ENCODE data around the gene ATP13A1.
"Not testable (repeated sequence)": the region's sequence is repeated elsewhere in the genome, so short reads cannot be mapped to it uniquely, and the experiment has no call there.

Gene ATP13A1

DNA sequence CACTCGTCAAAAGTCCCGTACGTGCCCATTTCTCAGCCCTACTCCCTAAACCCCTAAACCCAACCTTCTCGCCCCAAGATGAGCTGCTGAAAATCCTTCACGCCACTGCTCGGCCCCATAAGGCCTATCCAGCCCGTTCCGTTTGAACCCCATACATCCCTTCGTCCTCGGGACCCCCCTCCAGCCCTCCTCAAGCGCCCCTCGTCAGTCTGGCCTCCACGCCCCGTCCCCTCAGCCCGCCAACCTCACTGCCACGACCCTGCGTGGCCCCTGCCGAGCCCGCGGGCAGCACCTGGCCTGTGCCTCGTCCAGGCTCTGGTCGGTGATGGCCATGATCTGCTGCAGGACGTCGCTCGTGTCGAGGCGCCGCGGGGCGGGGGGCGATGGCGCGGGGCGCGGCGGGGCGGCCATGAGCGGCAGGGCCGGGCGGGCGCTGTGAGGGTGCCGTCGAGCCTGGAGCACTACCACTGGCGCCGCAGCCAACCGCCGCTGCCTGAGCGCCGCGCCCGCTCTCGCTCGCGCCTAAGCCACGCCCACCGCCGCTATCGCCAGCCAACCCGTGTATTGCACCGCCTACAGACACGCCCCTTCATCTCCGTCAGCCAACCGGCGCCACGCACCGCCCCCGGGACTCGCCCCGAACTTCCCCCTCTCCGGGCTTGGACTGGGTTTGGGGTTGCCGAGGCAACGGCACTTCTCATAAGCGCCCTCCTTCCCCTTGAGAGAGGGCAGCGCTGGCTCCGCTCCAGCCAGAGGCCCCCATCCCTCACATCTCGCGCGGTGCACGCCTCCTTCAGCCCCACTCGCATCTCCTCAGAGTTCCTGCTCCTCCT is 45.0 kb downstream of the ATP13A1 start, which contains the start of gene PBX4:
Gene PBX4, minus strand, starts transcription at position 469 of the 833 bp plus-strand sequence. Its CDS starts 58 bp downstream, at position 411.
- DNase-seq, result peak; percentile 99

DNA sequence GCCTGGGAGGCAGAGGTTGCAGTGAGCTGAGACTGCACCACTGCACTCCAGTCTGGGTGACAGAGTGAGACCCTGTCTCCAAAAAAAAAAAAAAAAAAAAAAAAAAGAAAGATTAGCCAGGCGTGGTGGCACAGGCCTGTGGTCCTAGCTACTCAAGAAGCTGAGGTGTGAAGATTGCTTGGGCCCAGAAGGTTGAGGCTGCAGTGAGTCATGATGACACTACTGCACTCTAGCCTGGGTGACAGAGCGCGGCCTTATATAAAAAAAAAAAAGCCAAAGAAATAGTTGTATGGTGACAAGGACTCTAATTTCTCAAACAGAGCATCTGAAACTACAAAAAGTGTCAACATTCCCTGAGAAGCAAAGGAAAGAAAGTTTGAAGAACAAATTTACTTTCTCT is 48.4 kb downstream of the ATP13A1 start:
- no peak for DNase-seq

DNA sequence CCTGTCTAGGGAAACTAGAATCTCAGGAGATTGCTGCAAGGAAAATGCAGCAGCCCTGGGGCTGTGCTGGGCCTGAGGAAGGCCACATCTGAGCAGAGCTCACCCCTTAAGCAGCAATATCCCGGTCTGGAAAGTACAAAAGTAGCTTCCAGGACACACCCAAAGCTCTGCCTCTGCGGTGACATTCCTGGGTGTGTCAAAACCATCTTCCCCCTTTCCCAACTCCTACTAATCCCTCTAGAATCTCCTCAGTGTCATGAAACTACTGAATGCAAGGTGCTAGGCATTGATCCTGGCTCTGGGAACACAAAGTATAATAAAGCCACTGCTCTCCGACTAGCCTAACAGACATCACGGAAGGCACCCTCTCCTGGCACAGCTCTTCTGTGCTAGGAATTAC is 50.0 kb downstream of the ATP13A1 start:
- DNase-seq, result no peak

DNA sequence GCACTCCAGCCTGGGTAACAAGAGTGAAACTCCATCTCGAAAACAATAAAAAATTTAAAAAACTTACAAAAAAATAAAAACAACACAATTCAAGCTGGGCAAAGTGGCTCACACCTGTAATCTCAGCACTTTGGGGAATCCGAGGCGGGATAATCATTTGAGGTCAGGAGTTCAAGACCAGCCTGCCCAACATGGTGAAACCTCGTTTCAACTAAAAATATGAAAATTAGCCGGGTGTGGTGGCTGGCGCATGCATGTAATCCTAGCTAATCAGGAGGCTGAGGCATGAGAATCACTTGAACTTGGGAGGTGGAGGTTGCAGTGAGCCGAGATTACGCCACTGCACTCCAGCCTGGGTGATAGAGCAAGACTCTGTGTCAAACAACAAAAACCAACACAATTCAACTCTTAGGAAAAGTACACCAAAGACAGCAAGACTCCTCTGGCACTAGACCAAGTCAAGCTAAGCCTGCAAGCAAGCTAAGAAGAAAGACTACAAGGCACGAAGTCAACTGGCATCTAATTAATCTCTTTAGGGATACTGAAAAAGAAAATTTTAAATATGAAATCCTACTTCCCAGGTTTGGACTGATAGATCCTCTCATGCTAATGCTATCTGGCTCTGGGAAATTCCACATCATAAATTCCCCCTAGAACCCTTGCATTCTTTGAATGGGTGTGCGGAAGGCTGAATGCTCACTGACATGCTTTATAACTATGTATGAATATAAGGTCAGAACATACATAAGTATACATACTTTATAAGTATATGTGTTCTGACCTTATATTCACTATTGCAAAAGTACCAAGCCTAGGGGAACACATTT is 52.9 kb downstream of the ATP13A1 start:
- no peak for DNase-seq

DNA sequence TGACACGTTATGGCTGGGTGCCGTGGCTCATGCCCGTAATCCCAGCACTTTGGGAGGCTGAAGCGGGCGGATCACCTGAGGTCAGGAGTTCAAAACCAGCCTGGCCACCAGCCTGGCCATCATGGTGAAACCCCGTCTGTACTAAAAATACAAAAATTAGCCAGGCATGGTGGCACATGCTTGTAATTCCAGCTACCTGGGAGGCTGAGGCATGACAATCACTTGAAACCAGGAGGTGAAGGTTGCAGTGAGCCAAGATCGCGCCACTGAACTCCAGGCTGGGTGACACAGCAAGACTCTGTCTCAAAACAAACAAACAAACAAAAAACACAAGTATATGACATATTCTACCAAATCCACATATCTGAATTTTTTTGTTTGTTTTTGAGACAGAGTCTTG is 56.8 kb downstream of the ATP13A1 start:
- not testable (repeated sequence) for DNase-seq

DNA sequence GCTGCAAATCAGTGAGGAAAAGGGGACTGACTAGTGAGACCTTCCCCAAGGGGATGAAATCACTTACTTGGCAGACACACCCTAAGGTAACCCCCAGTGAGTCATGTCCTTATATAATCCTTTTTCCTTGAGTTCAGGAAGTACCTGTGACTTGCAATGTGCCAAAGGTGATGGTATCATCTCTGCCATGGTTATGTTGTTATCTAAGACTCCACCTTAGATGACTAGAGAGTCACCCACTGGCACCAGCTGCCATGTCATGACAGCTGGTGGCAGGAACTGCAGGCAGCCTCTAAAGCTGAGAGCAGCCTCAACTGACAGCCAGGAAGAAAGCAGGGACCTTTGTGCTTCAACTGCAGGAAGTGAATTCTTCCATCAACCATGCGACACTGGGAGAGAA is 57.5 kb downstream of the ATP13A1 start:
- DNase-seq, result no peak

DNA sequence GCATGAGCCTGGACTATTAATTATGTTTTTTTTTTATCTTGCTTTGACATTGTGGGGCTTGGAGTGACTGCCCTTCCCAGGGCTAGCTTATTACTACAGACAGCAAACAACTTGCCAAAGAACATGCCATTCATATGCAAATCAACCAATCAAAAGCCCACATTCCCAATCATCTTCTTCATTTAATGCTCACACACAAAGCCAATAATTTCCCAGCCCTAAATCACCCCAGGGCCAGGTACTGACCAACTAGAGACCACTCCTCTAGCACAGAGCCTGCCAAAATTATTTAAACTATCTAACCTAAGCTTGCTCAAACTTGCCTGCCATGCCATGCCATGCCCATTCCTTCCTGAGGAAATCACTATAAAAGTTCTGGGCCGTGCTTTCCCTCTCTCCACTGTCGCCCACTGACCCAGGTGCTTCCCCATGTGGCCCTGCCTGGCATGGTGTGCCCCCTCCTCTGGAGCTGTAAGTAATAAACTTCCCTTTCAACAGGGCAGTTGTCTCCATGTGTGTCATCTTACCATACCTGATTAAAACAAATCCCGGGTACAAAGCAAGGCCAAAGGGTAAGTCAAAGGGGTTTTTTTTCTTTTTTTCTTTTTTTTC is 60.7 kb downstream of the ATP13A1 start:
- no peak for DNase-seq

DNA sequence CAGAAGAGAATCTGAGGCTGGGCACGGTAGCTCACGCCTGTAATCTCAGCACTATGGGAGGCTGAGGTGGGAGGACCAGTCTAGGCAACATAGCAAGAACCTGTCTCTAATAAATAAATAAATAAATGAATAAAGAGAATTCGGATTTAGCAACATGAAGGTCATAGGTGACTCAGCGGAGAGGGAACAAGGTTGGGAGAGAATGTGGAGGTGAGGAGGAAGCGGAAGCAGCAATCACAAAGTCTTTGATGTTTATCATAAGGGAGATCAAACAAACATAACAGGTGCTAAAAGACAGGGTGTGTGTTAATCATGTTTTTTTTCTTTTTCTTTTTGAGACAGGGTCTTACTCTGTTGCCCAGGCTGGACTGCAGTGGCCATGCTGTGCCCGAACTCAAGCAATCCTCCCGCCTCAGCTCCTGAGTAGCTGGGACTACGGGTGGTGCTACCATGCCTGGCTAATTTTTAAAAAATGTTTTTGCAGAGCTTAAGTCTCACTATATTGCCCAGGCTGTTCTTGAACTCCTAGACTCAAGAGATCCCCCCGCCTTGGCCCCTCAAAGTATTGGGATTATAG is 61.3 kb downstream of the ATP13A1 start:
- DNase-seq, result no peak

DNA sequence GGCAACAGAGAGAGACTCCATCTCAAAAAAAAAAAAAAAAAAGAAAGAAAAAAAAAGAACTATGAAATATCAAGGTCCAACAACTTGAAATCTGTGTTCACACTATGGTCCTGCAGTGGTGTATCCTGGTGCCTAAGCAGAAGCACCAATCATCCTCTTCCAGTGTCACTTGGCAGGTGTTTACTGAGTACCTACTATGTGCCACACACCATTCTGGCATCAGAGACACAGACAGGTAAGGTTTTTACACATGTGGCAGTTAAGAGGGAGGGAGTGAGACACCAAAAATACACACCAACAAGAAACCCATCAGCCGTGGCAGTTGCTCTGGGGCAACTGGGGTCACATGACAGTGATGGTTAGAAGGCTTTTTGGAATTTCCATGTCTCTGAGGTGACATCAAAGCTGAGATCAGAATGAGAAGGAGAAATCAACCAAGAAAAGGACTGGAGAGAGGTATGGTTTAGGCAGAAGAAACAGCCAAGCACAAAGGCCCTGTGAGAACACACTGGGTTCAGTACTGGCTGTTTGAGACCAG is 62.6 kb downstream of the ATP13A1 start:
- DNase-seq, result no peak

DNA sequence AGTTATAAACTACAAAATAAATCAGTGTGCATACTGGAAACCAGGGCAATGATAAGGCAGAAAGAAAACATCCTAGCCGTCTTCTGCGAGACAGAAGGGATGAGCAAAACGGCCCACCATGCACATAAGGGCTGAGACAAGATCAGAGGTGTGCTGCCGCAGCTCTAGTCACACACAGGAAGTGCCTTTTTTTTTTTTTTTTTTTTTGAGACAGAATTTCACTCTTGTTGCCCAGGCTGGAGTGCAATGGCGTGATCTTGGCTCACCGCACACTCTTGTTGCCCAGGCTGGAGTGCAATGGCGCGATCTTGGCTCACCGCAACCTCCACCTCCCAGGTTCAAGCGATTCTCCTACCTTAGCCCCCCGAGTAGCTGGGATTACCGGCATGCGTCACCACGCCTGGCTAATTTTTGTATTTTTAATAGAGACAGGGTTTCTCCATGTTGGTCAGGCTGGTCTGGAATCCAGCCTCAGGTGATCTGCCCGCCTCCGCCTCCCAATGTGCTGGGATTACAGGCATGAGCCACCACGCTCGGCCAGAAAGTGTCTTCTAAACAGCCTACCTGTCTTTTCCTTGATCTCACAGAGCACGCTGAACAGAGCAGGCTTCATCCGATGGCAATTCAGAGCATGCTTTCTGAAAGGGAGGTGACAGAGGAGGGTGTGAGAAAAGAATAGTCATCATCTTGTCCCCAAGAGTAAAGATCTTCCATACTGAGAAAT is 64.6 kb downstream of the ATP13A1 start:
- peak; percentile 86 for DNase-seq

DNA sequence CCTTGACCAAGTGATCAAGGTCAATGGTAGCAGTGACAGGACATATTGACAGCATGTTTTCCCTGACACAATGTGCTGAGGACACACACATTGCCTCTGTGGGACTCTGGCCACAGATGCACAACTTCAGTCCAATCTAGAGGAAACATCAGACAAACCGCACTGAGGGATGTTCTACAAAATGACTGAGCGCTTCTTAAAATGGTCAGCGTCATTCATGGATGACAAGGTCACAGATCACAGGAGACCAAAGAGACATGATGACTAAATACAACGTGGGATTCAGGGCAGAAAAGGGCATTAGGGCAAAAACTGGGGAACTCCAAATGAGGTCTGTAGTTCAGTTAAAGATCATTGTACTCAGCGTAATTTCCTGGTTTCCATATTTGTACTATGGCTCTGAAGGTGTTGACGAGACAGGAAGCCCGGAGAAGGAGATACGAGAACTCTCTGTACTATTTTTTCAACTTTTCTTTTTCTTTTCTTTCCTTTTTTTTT is 65.6 kb downstream of the ATP13A1 start:
- DNase-seq, result no peak
